ENCODE measurements around the gene LSAMP.

The LSAMP gene

GRCh38 chr3:116007000-116007399 lies 438.3 kb downstream of the LSAMP start:
- H3K36me3 Mint-ChIP-seq (ENCODE audit: low read depth) = no peaks in the 10 kb centered on the region
- no peak overlapping the region for H3K4me3 Mint-ChIP-seq
- H3K27me3 Mint-ChIP-seq = no peaks in the 10 kb centered on the region
- H3K9me3 Mint-ChIP-seq = no peaks in the 10 kb centered on the region
- no peaks in the 10 kb centered on the region for H3K4me1 Mint-ChIP-seq (ENCODE audit: low read depth)
- H3K27ac Mint-ChIP-seq = no peak overlapping the region
- DNase-seq = no peak

- Mint-ChIP-seq H3K4me1 (ENCODE audit: low read depth) (no peaks in the 10 kb centered on the region), H3K27me3 (peaks cover 2% of the 10 kb centered on the region), H3K9me3 (no peaks in the 10 kb centered on the region), H3K27ac (no peak overlapping the region), H3K36me3 (ENCODE audit: low read depth) (no peaks in the 10 kb centered on the region), H3K4me3 (no peak overlapping the region)
- no peak for DNase-seq
Measured at GRCh38 chr3:116005404-116005803, 439.9 kb downstream of the LSAMP start.

GRCh38 chr3:116002235-116002634 lies 443.1 kb downstream of the LSAMP start:
- Mint-ChIP-seq H3K27me3 (peaks cover 2% of the 10 kb centered on the region), H3K27ac (no peak overlapping the region), H3K9me3 (no peaks in the 10 kb centered on the region), H3K4me3 (no peak overlapping the region), H3K4me1 (ENCODE audit: low read depth) (no peaks in the 10 kb centered on the region), H3K36me3 (ENCODE audit: low read depth) (no peaks in the 10 kb centered on the region)
- DNase-seq = no peak

DNA sequence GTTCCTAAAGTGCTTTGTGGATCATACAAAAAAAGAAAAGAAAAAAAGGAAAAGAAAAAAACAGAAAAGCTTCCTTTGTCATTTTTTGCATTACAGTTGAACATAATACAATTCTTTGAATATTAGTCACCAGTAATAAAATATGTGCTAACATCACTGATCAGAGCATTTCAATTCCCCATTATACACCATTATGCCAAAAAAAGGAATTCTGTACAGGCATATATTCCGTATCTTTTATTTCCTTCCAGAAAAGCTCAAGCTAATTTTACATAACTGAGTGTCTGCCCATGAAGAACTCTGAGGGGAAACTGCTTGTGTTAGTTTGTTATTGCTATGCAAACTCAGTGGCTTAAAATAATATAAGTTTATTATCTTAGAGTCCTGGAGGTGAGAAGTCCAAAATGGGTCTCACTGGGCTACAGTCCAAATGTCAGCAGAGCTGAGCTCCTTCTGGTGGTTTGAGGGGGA lies 444.1 kb downstream of the LSAMP start:
- no peaks in the 10 kb centered on the region for H3K9me3 Mint-ChIP-seq
- no peak overlapping the region for H3K27ac Mint-ChIP-seq
- no peak for DNase-seq
- no peak overlapping the region for H3K4me3 Mint-ChIP-seq
- H3K36me3 Mint-ChIP-seq (ENCODE audit: low read depth) = no peaks in the 10 kb centered on the region
- H3K4me1 Mint-ChIP-seq (ENCODE audit: low read depth) = no peaks in the 10 kb centered on the region
- H3K27me3 Mint-ChIP-seq = peaks cover 2% of the 10 kb centered on the region

- no peak overlapping the region for H3K4me3 Mint-ChIP-seq
- H3K27ac Mint-ChIP-seq = no peak overlapping the region
- no peaks in the 10 kb centered on the region for H3K4me1 Mint-ChIP-seq (ENCODE audit: low read depth)
- no peak for DNase-seq
- peaks cover 2% of the 10 kb centered on the region for H3K27me3 Mint-ChIP-seq
- H3K9me3 Mint-ChIP-seq = no peaks in the 10 kb centered on the region
- no peaks in the 10 kb centered on the region for H3K36me3 Mint-ChIP-seq (ENCODE audit: low read depth)
Measured at GRCh38 chr3:116000311-116000710, 445.0 kb downstream of the LSAMP start.

- no peak for DNase-seq
- Mint-ChIP-seq H3K4me3 (no peak overlapping the region), H3K27ac (no peak overlapping the region), H3K9me3 (no peaks in the 10 kb centered on the region), H3K36me3 (ENCODE audit: low read depth) (no peaks in the 10 kb centered on the region), H3K27me3 (peaks cover 2% of the 10 kb centered on the region), H3K4me1 (ENCODE audit: low read depth) (no peaks in the 10 kb centered on the region)
Measured at GRCh38 chr3:115999613-116000012, 445.7 kb downstream of the LSAMP start.

- no peaks in the 10 kb centered on the region for H3K36me3 Mint-ChIP-seq (ENCODE audit: low read depth)
- no peak overlapping the region for H3K27ac Mint-ChIP-seq
- DNase-seq = no peak
- H3K9me3 Mint-ChIP-seq = no peaks in the 10 kb centered on the region
- H3K27me3 Mint-ChIP-seq = peaks cover 2% of the 10 kb centered on the region
- H3K4me1 Mint-ChIP-seq (ENCODE audit: low read depth) = no peaks in the 10 kb centered on the region
- H3K4me3 Mint-ChIP-seq = no peak overlapping the region
Measured at GRCh38 chr3:115999001-115999585, 446.2 kb downstream of the LSAMP start.

- Mint-ChIP-seq H3K9me3 (no peaks in the 10 kb centered on the region), H3K4me3 (no peak overlapping the region), H3K27ac (no peak overlapping the region), H3K27me3 (peaks cover 1% of the 10 kb centered on the region), H3K36me3 (ENCODE audit: low read depth) (no peaks in the 10 kb centered on the region), H3K4me1 (ENCODE audit: low read depth) (no peaks in the 10 kb centered on the region)
- no peak for DNase-seq
Measured at GRCh38 chr3:115996420-115997108, 448.7 kb downstream of the LSAMP start.

GRCh38 chr3:115990669-115991068 lies 454.6 kb downstream of the LSAMP start:
- no peak overlapping the region for H3K27ac Mint-ChIP-seq
- no peak overlapping the region for H3K4me3 Mint-ChIP-seq
- no peak for DNase-seq
- no peaks in the 10 kb centered on the region for H3K4me1 Mint-ChIP-seq (ENCODE audit: low read depth)
- H3K9me3 Mint-ChIP-seq = no peaks in the 10 kb centered on the region
- no peaks in the 10 kb centered on the region for H3K36me3 Mint-ChIP-seq (ENCODE audit: low read depth)
- peaks cover 3% of the 10 kb centered on the region for H3K27me3 Mint-ChIP-seq

- DNase-seq = no peak
- peaks cover 3% of the 10 kb centered on the region for H3K27me3 Mint-ChIP-seq
- H3K27ac Mint-ChIP-seq = no peak overlapping the region
- H3K4me1 Mint-ChIP-seq (ENCODE audit: low read depth) = no peaks in the 10 kb centered on the region
- no peaks in the 10 kb centered on the region for H3K9me3 Mint-ChIP-seq
- no peak overlapping the region for H3K4me3 Mint-ChIP-seq
- H3K36me3 Mint-ChIP-seq (ENCODE audit: low read depth) = no peaks in the 10 kb centered on the region
Measured at GRCh38 chr3:115989684-115990421, 455.4 kb downstream of the LSAMP start.

GRCh38 chr3:115986555-115987207 lies 458.6 kb downstream of the LSAMP start:
- Mint-ChIP-seq H3K4me1 (ENCODE audit: low read depth) (no peaks in the 10 kb centered on the region), H3K9me3 (no peaks in the 10 kb centered on the region), H3K27me3 (peaks cover 3% of the 10 kb centered on the region), H3K4me3 (no peak overlapping the region), H3K36me3 (ENCODE audit: low read depth) (no peaks in the 10 kb centered on the region), H3K27ac (no peak overlapping the region)
- DNase-seq = no peak

DNA sequence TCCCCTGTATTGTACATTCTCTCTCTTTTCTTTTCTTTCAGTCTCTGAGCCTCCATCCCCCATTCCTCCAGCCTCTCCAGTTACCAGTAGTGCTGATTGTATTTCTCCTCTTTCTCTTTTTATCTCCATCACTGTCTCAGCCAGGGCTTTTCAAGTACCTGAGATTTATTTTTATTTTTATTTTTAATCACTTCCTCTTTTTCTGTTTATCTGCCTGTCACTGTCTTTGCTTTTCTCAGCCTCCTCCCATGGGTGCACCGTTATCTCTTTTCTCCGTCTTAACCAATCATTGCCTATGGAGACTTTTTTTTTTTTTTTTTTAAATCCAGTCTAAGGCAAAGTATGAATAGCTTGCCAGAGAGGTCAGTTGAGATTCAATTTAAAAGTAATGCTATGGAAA lies 462.7 kb downstream of the LSAMP start:
- no peak for DNase-seq
- no peak overlapping the region for H3K4me3 Mint-ChIP-seq
- no peaks in the 10 kb centered on the region for H3K27me3 Mint-ChIP-seq
- no peaks in the 10 kb centered on the region for H3K4me1 Mint-ChIP-seq (ENCODE audit: low read depth)
- H3K36me3 Mint-ChIP-seq (ENCODE audit: low read depth) = no peaks in the 10 kb centered on the region
- no peak overlapping the region for H3K27ac Mint-ChIP-seq
- no peaks in the 10 kb centered on the region for H3K9me3 Mint-ChIP-seq

DNA sequence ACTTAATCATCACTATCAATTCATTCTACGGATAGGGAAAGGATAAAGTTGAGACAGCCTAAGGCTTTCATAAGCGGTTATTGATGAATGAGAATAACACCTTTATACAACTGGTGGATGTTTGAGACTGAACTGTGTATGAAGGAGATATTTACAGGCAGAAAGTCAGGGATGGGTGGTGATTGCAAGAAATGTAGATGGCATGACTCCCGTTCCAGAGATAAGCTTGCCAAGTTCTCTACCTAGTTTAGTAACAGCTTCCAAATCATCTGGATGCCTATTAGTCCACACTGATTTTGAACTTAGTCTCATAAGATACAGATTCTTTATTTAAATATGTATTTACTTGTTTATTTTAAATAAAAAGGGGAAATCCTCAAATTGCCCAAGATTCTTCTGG lies 463.2 kb downstream of the LSAMP start:
- Mint-ChIP-seq H3K27me3 (no peaks in the 10 kb centered on the region), H3K36me3 (ENCODE audit: low read depth) (no peaks in the 10 kb centered on the region), H3K4me3 (no peak overlapping the region), H3K4me1 (ENCODE audit: low read depth) (no peaks in the 10 kb centered on the region), H3K27ac (no peak overlapping the region), H3K9me3 (no peaks in the 10 kb centered on the region)
- DNase-seq = no peak

- Mint-ChIP-seq H3K4me1 (ENCODE audit: low read depth) (no peaks in the 10 kb centered on the region), H3K9me3 (no peaks in the 10 kb centered on the region), H3K4me3 (no peak overlapping the region), H3K36me3 (ENCODE audit: low read depth) (no peaks in the 10 kb centered on the region), H3K27ac (no peak overlapping the region), H3K27me3 (no peaks in the 10 kb centered on the region)
- DNase-seq = no peak
Measured at GRCh38 chr3:115980709-115981108, 464.6 kb downstream of the LSAMP start.

DNA sequence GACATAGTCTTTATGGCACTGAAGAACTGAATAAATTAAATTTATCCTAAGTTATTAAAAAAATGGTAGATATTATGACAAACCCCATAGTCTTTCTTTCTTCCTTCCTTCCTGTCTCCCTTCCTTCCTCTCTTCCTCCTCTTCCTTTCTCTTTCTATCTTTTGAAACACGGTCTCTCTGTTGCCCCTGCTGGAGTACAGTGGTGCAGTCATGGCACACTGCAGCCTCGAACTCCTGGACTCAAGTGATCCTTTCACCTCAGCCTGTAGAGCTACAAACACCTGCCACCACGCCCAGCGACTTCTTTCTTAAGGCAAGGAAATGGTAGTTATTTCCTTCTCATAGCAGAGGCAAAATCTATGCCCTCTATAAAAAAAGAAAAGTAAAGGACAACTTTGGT lies 467.4 kb downstream of the LSAMP start:
- Mint-ChIP-seq H3K4me3 (no peak overlapping the region), H3K9me3 (no peaks in the 10 kb centered on the region), H3K27me3 (no peaks in the 10 kb centered on the region), H3K27ac (no peak overlapping the region), H3K4me1 (ENCODE audit: low read depth) (no peaks in the 10 kb centered on the region), H3K36me3 (ENCODE audit: low read depth) (no peaks in the 10 kb centered on the region)
- no peak for DNase-seq

All from activated T-cell treated with anti-CD3 and anti-CD28 coated beads, Interleukin-2, amount 50 U/mL, for 24 hours (primary cell).